HG02981 (cell line): ENCODE results near the gene GLT6D1.

Experiments
- ATAC-seq: cut with Tn5 transposase; IDR thresholded peaks from one replicate; pipeline ENCODE4 v1.9.1; 2021; ENCODE audit warnings: mild to moderate bottlenecking, moderate library complexity; ENCODE audit not compliant: unreplicated experiment

GLT6D1 gene

DNA sequence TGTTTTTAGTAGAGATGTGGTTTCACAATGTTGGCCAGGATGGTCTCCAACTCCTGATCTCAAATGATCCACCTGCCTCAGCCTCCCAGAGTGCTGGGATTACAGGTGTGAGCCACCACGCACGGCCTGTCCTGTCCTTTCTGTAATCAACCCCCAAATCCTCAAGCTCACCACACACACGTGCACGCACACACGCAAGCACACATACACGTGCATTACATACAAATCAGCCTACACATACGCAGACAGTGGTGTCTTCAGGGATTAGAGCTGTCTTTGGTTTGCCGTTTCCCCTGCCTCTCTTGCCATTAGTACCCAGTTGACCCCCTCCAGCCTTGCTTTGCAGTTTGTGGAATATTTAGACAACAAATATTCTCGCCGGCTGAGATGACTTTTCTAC is 6.5 kb downstream of the GLT6D1 start:
- ATAC-seq = no peak

DNA sequence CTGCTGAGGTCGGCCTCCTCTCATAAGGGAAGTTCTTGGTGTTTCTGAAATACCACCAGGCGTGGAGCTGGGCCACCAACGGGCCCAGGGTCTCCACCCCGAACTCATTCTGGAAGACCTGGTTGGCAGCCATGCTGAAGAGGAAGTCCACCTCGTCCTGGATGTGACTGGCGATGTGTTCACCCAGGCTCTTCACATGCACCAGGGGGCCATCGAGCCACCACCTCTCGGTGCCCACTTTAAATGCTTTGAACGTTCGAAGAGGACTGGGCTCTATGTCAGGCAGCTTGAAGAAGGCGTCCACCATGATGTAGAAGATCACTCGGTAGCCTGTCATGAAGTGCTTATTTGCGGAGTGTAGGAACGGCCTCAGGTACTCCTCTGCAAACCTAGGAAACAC is 15.1 kb downstream of the GLT6D1 start:
- no peak for ATAC-seq

DNA sequence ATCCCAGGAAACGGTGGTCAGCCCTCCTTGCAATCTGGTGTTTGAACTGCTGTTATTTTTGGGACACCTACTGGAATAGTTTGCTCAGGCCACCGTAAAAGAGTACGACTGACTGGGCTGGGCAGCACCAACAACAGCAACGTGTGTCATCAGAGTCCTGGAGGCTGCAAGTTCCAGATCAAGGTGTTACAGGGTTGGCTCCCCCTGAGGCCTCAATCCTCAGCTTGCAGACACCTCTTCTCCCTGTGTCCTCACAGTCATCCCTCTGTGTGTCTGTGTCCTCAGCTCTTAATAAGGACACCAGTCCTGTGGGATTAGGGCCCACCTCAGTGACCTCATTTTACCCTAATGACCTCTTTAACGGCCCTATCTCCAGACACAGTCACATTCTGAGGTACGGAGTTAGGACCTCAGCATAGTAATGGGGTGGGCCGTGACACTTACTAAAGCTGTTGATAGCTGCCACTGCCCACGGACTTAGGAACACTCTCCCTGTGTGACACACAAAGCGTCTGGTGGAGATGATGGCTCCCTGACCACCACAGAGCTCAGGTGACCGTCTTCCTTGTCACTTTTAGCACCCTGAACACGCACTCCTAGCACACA is 16.8 kb downstream of the GLT6D1 start:
- ATAC-seq = no peak

DNA sequence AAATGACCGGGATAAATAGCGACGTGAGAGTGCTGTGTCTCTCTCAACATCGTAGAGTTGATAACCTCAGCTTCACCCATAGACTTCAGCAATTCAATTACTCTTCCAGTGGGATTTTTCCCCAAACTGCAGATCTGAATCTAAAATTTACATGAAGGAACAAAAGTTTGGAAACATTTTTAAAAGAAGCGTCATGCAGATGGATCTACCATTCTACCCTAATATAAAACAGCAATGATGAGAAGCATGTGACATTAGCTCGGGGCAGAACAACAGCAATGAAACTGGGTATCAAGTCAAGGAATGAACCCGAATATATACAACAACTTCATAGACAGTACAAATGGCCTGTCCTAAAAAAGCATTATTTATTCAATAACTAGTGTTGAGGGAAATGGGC is 18.8 kb downstream of the GLT6D1 start:
- ATAC-seq = no peak

DNA sequence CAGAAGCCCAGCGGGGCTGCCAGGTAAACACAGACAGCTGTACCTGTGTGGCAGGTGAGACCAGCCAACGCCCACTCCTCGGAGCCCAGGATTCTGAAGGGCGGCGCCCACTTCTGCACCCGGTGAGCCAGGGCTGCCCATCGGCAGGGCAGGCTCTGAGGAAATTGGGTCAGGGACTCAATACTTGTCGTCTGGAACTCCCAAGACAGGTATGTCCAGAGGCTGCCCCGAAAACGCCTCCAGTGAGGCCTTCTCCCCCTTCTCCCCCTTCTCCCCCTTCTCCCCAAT is 19.8 kb downstream of the GLT6D1 start:
- ATAC-seq = no peak

DNA sequence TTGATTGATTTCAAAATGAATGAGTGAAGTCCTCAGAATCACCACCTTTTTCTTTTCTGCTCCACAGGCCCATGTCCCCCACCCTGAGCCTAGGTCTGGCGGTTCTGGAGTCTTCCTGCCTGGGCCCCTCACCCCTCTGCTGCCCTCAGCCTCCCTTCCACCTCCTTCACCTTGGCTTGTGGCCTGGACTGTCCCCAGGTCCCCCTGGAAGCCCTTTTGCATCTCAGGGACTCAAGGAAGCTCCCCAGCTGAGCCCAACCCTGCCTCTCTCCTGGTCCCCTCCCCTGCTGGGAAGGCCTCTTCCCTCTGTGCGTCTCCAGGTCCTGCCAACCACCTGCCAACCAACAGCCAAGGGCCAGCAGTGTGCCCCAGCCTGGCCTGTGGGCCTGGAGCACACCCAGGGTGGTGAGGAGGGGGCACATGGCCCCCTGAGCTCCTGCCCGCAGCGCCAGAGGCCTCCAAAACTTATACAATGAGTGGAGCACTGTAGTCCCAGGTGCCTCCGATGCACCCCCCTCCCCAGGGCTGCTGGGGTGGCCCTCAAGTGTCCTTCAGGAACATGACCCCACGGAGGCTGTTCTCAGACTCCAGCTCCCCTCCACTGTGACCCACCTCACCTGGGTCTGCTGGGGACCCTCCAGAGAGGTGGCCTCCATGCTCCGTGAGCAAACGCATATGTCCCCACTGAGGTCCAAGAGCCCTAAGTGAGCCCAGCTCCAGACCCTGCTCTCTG is 20.3 kb downstream of the GLT6D1 start:
- no peak for ATAC-seq

DNA sequence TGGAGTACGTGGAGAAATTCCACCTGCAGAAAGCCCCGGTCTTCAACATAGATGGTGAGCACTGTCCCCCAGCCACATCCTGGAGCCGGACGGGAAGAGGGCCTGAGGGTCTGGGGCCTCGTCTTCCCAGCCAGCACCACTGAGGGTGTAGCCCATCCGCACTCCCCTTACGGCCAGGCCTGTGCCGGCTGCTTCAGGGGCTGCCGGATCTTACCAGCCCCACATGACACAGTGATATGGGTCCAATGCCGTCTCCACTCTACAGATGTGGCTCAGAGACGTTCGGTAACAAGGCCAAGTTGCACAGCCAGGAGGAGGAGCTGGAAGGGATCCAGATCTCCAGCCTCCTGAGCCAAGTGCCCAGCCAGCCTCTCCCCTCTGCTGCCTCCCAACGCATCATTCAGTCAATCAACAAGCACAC is 21.3 kb downstream of the GLT6D1 start:
- ATAC-seq = no peak

DNA sequence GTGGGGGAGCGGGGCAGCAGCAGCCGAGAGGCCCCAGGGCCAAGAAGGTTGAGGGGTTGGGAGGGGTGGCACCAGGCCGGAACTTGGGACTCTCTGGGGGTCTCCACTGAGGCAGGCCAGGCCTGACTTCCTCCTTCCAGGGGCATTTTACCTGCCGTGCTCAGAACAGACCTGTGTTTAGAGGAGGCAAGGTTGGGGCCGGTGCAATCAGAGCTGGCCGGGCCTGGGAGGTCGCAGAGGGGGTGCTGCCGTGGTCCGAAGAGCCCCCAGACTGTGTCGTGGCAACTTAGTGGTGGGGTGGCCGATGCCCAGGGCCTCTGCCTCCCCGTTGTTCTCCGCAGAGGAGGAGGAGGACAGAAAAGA is 21.8 kb downstream of the GLT6D1 start:
- no peak for ATAC-seq

DNA sequence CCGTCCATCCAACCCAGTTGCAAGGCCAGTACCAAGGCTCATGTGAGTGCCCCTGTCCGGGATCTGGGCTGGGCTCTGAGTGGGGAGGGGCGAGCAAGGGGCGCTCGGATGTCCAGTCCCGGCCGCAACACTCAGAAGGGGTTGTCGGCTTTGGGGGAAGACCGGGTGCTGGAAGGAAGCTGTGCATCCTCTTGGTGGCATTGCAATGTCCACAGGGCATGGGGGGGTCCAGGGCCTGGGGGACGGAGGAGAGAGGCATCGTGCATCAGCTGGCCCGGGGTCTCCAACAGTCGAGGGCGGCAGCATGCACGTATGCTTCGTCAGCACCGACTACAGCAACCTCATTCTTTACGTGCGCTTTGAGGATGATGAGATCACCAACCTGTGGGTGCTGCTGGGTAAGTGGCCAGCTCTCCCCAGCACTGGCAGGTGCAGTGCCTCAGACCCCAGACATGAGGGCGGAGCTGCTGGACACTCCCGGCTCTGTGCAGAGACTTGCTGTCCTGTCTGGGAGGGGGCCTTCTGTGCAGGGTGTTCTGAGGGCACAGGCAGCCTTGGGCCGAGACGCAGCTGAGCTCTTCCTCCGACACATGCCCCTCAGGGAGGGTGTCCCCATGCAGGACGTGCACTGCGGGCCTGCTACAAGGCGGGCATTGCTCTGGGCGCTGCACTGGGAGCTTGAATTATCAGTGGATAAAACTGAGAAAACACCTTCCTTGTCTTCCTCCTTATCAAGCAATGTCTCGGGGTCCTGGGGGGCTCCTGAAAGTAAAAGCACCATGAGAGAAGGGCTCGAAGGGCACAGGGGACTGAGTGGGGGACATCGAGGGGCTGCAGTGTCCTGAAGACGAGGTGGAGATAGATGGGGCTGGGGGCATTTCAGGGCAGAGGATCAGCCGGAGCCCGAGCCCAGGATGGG is 22.5 kb downstream of the GLT6D1 start:
- no peak for ATAC-seq

DNA sequence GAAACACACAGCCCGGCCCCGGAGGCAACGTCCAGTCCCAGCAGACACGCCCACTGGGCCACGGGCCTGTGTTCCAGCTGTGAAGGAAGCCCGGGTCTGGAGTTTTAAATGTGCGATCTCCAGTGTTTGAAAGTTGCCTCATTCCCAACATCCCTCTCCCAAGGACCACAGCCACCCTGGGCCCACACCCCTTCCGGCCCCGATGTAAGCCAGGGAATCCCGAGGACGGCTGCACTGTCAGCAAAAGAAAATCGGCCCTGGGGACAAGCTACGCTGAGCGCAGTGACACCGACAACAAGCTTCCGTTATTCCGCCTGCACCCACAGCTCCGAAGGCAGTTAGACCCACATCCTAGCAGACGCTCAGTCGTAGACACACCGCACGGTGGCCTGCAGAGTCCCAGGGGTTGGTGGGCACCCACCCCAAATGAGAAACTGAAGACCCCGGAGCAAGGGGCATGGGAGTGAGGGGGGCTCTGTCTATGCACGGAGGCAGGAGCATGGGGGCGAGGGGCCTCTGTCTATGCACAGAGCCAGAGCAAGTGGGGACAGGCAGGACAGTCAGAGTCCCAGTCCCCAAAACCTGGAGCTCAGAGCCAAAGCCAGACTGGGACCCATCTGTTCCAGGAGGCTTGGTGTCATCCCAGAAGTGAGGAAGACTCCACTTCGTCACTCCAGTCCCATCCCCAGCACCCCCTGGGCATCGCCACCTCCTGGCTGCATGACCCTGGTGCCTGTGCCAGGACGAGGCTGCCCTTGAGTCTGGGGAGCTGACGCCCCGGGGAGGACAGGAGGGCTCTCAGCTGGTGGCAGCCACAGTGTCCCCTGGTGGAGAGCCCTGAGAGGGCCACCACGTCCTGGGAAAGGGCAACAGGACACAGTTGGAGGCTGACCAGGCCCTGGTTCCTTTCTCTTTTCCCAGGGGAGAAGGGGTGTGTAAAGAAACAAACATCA is 23.4 kb downstream of the GLT6D1 start:
- no peak for ATAC-seq

DNA sequence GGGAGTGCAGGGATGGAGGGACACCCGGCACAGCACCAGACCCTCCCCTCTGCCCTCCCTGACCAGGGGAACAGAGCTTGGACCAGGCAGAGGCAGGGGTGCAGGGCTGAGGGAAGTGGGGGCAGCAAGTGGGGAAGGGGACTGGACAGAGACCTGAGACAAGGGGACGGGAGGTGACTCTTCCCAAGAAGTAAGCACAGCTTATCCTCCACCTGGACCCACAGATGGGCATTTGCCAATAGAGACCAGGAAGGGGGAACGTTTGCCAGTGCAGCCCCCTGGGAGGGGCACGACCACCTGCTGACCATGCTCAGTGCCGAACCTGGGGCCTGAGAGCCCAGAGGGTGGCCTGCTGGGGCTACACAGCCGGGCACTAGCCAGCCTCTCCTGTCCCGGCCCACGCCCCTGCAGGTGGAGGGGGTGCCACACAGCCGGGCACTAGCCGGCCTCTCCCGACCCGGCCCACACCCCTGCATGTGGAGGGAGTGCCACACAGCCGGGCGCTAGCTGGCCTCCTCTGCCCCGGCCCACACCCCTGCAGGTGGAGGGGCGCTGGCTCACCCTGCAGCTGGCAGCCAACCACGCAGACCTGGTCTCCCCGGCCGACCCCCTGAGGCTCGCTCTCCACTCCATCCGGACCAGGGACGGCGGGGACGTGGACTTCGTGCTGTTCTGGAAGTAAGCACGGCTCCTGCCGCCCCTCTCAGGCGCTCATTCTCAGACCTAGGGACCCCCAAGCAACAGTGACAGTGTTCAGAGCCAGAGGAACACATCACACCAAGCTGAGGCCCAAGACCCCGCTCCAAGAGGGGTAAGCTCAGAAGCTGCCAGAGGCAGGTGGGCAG is 24.3 kb downstream of the GLT6D1 start:
- no peak for ATAC-seq

DNA sequence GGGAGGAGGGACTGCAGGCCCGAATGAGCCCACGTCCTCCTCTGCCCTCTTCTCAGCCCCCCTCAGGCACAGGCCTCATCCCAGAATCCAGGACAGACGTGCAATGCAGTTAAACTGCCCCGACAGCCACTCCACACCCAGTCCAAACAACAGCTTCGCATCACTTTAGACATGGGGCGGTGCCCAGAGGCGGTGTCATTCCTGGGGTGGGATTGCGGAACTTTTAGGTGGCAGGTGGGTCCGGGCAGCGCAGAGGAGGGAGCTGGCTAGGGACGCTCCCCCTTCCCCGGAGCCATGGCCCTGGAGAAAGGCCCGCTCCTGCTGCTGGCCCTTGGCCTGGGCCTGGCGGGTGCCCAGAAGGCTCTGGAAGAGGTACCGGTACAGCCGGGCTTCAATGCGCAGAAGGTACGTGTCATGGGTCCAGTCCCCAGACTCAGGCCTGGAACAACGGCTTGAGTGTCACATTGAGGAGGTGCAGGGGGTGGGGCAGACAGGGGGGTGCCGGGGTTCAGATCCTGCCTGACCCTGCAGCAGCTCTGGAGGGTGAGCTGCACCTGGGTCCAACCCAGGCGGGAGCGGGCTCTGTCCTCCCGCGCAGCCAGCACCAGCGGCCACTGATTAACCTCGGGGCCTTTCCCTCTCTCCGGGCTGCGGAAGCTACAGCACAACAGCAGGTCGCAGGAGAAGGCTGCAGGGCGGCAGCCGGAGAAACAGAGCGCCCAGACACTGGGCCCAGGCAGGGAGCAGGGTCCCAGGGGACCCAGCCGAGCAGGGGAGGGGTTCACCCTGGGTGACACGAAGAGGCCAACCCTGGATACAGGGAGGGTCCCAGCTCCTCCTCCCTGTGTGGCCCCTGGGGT is 25.2 kb downstream of the GLT6D1 start:
- ATAC-seq = no peak

DNA sequence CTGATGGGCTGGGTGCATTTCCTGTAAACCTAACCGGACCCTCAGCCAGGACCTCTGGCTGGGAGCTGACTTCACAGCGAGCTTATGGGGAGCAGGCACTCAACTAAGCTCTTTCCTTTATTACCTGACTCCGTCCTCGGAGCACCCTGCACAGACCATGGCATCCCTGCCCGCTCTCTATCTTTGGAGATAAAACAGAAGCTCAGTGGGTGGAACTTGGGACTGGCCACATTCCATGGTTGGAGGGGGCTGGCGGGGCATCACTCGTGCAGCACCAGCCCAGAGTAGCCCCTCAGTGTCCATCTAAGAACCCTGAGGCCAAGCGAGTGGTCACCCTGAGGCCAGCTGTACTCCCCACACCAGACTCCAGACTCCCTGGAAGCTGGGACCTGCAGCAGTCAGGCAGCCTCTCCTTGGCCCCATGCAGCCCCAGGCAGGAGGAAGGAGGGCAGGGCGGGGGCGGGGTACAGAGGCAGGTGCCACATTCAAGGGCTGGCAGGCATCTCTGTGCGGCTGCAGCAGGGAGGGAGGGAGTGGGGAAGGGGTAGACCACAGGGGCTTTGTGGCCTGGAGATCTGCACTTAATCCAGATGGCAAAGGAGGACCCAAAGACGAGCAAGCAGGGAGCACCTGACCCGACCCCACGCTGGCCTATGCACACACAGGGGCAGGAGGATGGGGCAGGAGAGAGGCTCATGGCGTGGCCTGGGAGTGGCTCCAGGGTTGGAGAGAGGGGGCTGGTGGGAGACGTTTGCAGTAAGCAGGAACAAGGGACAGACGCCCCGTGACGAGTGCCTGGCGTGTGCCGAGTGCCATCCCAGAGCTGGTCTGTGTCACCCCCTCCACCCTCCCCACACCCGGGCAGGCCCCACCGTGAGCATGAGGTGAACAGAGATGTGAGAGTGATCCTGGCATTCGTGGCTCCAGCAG is 26.1 kb downstream of the GLT6D1 start:
- no peak for ATAC-seq

DNA sequence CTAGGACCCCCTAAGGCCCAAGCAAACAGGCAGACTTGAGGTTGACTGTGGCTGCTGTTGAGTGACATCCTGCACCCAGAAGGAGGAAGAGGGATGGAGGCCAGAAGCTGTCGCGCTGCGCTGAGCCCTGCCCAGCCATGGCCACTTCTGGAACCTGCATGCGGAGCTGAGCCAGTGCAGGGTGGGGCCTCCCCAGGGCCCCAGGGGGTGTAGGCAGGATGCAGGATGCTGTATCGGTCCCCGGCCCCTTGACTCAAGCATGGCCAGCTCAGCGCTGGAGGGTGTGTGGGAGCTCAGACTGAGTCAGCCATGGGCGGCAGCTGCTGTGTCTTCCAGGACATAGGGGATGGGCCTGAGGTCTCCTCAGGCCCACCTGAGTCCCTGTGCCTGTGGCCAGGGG is 26.9 kb downstream of the GLT6D1 start:
- no peak for ATAC-seq

DNA sequence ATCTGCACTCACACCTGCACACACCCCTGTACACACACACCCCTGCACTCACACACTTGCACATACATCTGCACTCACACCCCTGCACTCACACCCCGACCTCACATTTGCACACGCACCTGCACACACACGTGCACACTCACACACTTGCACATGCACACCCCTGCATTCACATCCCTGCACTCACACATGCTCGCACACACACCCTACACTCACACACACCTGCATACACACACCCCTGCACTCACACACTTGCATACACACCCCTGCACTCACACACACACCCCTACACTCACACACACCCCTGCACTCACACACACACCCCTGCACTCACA is 27.5 kb downstream of the GLT6D1 start:
- no peak for ATAC-seq

DNA sequence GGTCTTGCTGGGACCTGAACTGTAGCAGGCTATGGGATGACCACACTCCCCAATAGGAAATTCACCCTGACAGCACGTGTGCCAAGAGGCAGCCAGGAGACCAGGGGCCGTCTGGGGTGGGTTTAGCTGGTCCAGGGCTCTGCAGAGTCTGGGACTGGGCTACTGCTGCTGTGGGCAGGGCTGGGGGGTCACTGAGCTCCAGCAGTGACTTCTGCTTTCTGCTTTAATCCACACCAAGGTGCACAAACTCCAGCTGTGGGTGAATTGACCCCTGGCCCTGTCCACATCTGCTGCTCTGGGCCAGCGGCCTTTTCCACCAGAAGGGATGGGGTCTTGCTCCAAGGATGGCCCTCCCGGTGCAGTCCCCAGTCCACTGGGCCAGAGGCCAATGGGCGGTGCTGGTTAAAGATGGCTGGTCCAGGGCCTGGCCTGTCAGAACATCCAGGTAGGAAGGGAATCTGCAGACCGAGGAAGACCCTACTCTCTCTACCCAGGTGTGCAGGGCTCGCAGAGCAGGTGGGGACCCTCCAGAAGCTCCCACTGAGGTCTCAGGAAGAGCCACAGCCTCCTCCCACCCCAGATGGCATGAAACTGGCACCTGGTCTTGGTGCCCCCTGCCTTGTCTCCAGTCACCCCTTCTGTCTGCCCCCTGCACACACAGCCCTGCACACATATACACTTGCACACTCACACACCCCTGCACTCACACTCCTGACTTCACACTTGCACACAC is 28.0 kb downstream of the GLT6D1 start:
- no peak for ATAC-seq

DNA sequence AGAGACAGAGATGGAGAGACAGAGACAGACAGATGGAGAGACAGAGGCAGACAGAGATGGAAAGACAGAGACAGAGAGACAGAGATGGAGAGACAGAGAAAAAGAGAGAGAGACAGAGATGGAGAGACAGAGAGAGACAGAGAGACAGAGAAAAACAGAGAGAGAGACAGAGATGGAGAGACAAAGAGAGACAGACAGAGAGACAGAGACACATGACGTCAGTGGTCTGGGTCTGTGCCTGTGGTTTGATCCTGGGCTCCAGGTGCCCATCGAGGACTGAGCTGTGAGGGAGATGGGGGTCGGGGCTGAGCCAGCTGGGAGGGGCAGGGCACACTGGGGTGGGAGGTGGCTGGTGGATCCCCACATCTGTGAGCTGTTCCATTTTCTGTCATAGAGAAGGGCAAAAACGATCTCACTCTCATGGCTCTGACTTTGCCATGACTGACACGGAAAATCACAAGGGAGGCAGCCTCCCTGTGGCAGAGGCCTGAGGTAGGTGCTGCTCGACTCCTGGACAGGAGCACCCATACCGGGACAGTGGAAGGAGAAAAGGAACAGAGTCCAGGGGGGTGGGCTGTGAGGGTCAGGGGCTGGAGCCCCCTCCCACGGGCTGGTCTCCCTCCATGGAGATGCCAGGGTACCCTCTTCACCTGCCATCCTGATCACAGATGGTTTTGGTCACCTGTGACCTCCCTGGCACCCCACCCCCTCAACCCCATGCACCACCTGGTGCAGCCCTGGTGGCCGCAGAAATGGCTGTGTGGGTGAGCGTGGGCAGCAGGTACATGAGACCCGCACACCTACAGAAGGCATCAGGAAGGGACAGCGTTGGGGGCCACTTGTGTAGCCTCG is 28.8 kb downstream of the GLT6D1 start:
- ATAC-seq = no peak
